Renal cortex interstitium (tissue), 11 donors: ENCODE results near the gene CNOT6L. TPM values are rescaled to one million over a fixed set of nuclear protein-coding genes. Genes with fewer than 3 reads are reported as not detected.

Experiments
- DNase-seq, 11 donors: peaks; one replicate each; pipeline ENCODE4 v3.0.0-alpha.2; 2013; ENCODE audit warnings: low read depth in 9 of 11, low spot score in 4 of 11; ENCODE audit errors: extremely low read depth in 1 of 11
- polyA plus RNA-seq, 3 donors: library from polyadenylated mRNA; unstranded; fragments of 120-200 nt; gene quantifications; one replicate each; pipeline ENCODE4 v1.2.1, GENCODE V29; 2013; ENCODE audit not compliant: insufficient read length in 3 of 3

Gene CNOT6L
- polyA plus RNA-seq, 3 donors = 32.8 to 39.7 (median 38.9) TPM

- no peak for DNase-seq
Observed at GRCh38 chr4:77681792-77682191, 137.4 kb downstream of the CNOT6L start.

- DNase-seq = no peak
Observed at GRCh38 chr4:77676842-77677241, 142.3 kb downstream of the CNOT6L start.

- no peak for DNase-seq
Observed at GRCh38 chr4:77671051-77671450, 148.1 kb downstream of the CNOT6L start.

DNA sequence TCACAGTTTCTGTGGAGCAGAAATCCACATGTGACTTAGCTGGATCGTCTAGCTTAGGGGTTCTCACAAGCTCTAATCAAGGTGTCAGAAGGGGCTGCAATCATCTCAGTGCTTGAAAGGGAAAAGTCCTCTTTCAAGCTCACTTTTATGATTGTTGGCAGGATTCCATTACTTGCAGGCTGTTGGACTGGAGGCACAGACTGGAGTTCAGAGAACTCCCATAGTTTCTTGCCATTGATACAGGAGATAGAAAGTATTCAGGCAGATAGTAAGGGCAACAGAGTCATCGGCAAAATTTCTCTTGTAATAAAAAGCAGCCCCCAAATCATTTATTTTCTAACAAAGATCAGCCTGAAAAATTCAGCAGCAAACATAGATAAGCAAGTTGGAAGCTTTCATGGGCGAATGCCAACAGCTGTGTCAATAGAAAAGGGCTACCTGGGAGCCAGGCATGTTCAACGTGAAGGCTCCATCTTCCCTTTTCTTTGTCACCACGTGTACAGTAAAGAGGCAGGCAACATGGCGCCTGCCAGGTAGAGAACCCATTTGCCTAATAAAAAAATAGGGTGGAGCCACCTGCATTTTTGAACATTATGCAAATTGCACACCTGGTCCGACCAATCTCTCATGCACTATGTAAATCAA, 149.1 kb downstream of the CNOT6L start:
- no peak for DNase-seq

DNA sequence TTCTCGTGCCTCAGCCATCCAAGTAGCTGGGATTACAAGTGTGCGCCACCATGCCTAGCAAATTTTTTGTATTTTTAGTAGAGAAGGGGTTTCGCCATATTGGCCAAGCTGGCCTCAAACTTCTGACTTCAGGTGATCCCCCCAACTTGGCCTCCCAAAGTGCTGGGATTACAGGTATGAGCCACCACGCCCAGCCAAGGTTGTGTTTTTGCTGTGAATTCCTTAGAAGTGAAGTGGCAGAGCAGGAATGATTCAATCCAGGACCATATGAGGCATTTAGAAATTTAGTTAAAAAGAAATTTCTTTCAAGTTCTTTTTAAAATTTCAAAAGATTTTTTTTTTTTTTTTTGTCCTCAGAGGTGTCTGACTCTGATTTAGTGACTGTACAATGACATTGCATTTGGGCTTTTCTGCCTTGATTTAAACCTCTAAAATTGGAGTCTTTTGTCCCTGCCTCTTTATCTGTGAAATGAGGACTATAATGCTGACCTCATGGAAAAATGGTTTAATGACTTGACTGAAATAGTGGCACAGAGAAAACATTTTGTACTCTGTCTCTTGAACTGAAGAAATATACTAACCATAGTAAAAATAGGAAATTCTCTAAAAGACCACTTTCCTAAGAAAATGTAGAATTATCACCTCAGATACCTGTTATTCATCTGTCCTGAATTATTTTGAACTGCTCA, 153.6 kb downstream of the CNOT6L start:
- DNase-seq = no peak

Other genes starting within 250 kb of the CNOT6L start
- gene CXCL13, start 213.5 kb downstream of the CNOT6L start, polyA plus RNA-seq = under 1 TPM; 0.41 to 0.72 (median 0.68) TPM
- 10 to 100 TPM; 53.3 to 63.9 (median 54.5) TPM for gene MRPL1, start 43.5 kb upstream of the CNOT6L start, polyA plus RNA-seq
- 10 to 100 TPM; 79.1 to 92.9 (median 84.9) TPM for gene FRAS1, start 238.0 kb upstream of the CNOT6L start, polyA plus RNA-seq